Measurements from ENCODE around the gene AGAP1. TPM values are rescaled to one million over a fixed set of nuclear protein-coding genes. Genes with fewer than 3 reads are reported as not detected.

Gene AGAP1
- total RNA-seq, 1 experiment from 2014 or later = 25.8 TPM

DNA sequence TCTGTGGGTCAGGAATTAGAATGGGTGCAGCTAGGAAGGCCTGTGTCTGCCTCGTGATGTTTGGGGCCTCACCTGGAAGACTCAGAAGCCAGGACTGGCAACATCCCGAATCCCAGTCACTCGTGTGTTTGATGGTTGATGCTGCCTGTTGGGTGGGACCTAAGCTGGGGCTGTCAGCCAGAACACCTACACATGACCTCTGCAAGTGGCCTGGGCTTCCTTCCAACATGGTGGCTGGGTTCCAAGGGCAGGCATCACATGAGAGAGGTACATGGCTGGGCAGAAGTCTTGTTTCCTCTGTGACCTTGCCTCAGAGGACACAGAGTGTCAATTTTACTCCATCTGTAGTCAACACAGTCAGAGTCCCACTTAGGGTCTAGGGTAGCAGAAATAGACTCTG is 496.5 kb downstream of the AGAP1 start:
- H2BK12ac ChIP-seq (ENCODE audit: insufficient read length, low read depth, low read length) = no peak overlapping the region
- H4K91ac ChIP-seq (ENCODE audit: insufficient read length, low read depth, low read length) = no peak overlapping the region
- WGBS (ENCODE audit: extremely low coverage, insufficient read length, low lambda C conversion rate) = no CpG with 5 or more reads among the region's 3 CpGs
- no peak for TF ChIP-seq CTCF (conservative IDR thresholded peaks at IDR 0.05)
- no peak overlapping the region for H4K5ac ChIP-seq (ENCODE audit: insufficient read length, low read depth, low read length)
- H3K18ac ChIP-seq (ENCODE audit: insufficient read length, low read depth, low read length) = no peak overlapping the region
- peaks cover 2% of the 10 kb centered on the region for H4K20me1 ChIP-seq (ENCODE audit: control insufficient read depth, insufficient read depth, insufficient read length)
- H3K27ac ChIP-seq (ENCODE audit: insufficient read length, low read depth, low read length) = no peak overlapping the region
- peaks cover 5% of the 10 kb centered on the region; the same call in 1 of the 2 replicates for H3K4me1 ChIP-seq (ENCODE audit: insufficient read depth, low read length)
- H4K8ac ChIP-seq (replicated peaks; ENCODE audit: insufficient read length, low read depth, low read length) = no peak overlapping the region
- H3K56ac ChIP-seq (ENCODE audit: insufficient read length, low read depth, low read length) = no peak overlapping the region
- Mint-ChIP-seq H3K9me3 (no peaks in the 10 kb centered on the region), H3K4me1 (peaks cover 16 to 17% of the 10 kb centered on the region in 2 experiments), H3K27me3 (ENCODE audit: low read depth) (no peaks in the 10 kb centered on the region; the same call in 1 of the 2 replicates), H3K36me3 (ENCODE audit: insufficient read depth in 1 of 3, low read depth in 3 of 3) (no peaks in the 10 kb centered on the region; a peak in 3 of 7 replicates), H3K4me3 (no peak overlapping the region), H3K27ac (no peak overlapping the region)
- no peak overlapping the region for H2BK120ac ChIP-seq (ENCODE audit: low read depth, low read length, poor library complexity, severe bottlenecking)
- H2BK20ac ChIP-seq (ENCODE audit: low read depth, low read length, poor library complexity, severe bottlenecking) = no peak overlapping the region
- no peak overlapping the region for H3K23ac ChIP-seq (ENCODE audit: insufficient read length, low read depth, low read length)
- no peaks in the 10 kb centered on the region; the same call in 1 of the 2 replicates for H3K79me2 ChIP-seq (ENCODE audit: insufficient read depth, low read length)
- no peaks in the 10 kb centered on the region for H3K23me2 ChIP-seq (ENCODE audit: insufficient read length, low read depth, low read length, poor library complexity, severe bottlenecking)
- no peak overlapping the region for H3T11ph ChIP-seq (ENCODE audit: low read length)
- no peak overlapping the region for H3K9ac ChIP-seq (ENCODE audit: extremely low read depth, insufficient read length, low read length)
- DNase-seq = peak; percentile 20
- H2BK5ac ChIP-seq (ENCODE audit: insufficient read length, low read length) = no peak overlapping the region
- no peak overlapping the region for H2BK15ac ChIP-seq (ENCODE audit: low read depth, low read length)
- H3K4me2 ChIP-seq (ENCODE audit: insufficient read depth, insufficient read length, low read length) = no peak overlapping the region
- H3K14ac ChIP-seq (ENCODE audit: insufficient read depth, low read length) = no peak overlapping the region
- no peaks in the 10 kb centered on the region for H3K27me3 ChIP-seq (ENCODE audit: insufficient read depth, low read length)
- H2AFZ ChIP-seq (ENCODE audit: low read length) = no peak overlapping the region
- no peaks in the 10 kb centered on the region for H3K9me3 ChIP-seq (ENCODE audit: control insufficient read depth, low read depth, low read length)
- no peak overlapping the region for H2AK5ac ChIP-seq (ENCODE audit: insufficient read length, low read length)
- no peaks in the 10 kb centered on the region for H3K79me1 ChIP-seq (ENCODE audit: insufficient read depth, low read depth, low read length, poor library complexity, severe bottlenecking)
- H3K4ac ChIP-seq (ENCODE audit: low read depth, low read length) = no peak overlapping the region

Measured in H9 (cell line).